Retinal pigment epithelial cell (primary cell): Measurements from ENCODE around the gene CBX4.

Experiments used
- DNase-seq: peaks from one replicate; pipeline ENCODE4 v3.0.0-alpha.2; 2010; ENCODE audit warnings: low read depth
- H3K4me3 ChIP-seq: 2 replicates; pipeline ENCODE4 v1.5.1; 2011; ENCODE audit warnings: mild to moderate bottlenecking, low read length, control low read depth, moderate library complexity
- TF ChIP-seq, protein P1 (sequence below): conservative IDR thresholded peaks from 2 replicates; pipeline ENCODE4 v1.5.1; 2011; ENCODE audit warnings: low read depth, low read length, control low read depth, inconsistent platforms

CBX4 gene

DNA sequence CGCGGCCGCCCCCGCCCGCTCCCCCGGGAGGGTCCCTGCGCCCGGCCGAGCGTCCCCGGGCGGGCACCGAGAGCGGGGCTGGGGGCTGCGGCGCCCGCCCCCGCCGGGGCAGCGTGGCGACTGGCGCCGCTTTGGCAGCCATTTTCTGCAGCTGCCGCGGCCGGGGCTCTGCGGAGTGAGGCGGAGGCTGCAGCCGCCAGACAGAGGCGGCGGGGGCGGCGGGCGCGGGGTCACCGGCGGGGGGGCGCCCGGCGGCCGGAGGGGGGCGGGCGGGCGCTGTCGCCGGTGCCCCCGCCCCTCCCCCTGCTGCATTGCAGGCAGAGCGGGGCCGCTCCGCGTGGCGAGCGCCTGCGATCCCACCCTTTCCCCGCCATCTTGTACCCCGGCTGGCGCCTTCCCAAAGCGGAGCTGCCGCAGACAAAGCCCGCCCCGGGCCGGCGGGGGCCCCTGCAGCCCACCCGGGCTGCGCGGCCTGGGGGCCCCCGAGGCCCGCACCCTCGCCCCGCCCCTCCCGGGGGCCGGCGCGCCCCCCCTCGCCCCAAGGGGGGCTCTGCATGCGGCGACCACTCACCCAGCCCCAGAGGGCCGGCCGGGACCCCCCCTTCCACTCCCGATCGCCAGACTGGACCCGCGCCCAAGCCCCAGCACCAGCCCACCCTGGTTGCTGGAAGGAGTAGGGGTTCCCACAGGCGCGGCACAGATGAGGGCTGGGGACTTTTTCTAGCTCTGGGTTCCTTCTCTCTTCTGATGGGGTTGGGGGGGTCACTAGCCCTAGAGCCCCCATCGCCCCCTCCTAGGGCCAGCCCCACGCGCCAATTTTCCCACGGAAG is 25.7 kb downstream of the CBX4 start:
- no peak for DNase-seq
- TF ChIP-seq, protein P1, sequence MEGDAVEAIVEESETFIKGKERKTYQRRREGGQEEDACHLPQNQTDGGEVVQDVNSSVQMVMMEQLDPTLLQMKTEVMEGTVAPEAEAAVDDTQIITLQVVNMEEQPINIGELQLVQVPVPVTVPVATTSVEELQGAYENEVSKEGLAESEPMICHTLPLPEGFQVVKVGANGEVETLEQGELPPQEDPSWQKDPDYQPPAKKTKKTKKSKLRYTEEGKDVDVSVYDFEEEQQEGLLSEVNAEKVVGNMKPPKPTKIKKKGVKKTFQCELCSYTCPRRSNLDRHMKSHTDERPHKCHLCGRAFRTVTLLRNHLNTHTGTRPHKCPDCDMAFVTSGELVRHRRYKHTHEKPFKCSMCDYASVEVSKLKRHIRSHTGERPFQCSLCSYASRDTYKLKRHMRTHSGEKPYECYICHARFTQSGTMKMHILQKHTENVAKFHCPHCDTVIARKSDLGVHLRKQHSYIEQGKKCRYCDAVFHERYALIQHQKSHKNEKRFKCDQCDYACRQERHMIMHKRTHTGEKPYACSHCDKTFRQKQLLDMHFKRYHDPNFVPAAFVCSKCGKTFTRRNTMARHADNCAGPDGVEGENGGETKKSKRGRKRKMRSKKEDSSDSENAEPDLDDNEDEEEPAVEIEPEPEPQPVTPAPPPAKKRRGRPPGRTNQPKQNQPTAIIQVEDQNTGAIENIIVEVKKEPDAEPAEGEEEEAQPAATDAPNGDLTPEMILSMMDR, result no peak
- peak overlapping the region; percentile 14 for H3K4me3 ChIP-seq

GRCh38 chr17:79812353-79813258 is 26.6 kb downstream of the CBX4 start:
- peak overlapping the region; percentile 37 for H3K4me3 ChIP-seq
- TF ChIP-seq, protein P1, result no peak
- DNase-seq, result no peak

GRCh38 chr17:79811868-79812352 is 27.3 kb downstream of the CBX4 start:
- H3K4me3 ChIP-seq, result no peak overlapping the region
- TF ChIP-seq, protein P1, result no peak
- no peak for DNase-seq

- DNase-seq, result no peak
- TF ChIP-seq, protein P1, result peak; percentile 73
- H3K4me3 ChIP-seq, result no peak overlapping the region
Measured at GRCh38 chr17:79811011-79811867, 28.0 kb downstream of the CBX4 start.

DNA sequence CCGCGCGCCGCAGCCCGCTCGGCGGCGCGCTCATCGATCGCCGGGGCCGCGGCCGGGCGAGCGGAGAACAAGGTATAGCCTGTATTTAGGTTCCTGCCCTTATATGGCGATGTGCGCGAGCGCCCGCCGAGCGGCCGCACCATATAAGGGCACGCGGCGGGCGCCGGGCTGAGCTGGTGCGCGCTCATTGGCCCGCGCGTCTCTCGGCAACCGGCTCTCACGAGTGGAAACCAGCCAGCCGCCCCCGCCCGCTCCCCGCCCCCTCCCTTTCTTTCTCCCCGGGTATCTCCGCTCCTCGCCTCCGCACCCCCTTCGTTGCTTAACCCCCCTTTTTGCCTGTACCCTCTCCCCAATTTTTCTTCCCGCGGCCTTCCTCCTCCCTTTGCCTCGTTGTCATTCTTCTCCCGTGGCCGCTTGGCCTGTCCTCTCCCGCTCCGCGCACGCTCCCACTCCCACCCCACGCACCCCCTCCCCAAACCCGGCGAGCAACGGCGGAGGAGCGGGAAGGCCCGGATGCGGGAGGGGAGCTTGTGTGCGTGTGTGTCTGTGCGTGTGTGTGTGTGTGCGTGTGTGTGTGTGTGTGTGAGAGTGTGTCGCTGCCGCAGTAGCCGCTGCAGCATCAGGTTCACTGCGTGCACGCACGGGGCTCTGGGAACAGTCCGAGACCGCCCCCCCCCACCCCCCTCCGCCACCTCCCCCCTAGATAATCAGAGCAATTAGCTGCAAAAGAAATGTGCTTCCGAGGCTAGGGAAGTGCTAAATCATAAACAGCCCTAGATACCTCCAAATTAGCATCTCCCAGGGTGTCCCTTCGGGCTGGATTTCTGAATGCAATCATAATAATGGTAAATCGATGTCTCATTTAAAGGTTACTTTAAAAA is 28.9 kb downstream of the CBX4 start:
- peak overlapping the region; percentile 17 for H3K4me3 ChIP-seq
- no peak for DNase-seq
- TF ChIP-seq, protein P1, result no peak

DNA sequence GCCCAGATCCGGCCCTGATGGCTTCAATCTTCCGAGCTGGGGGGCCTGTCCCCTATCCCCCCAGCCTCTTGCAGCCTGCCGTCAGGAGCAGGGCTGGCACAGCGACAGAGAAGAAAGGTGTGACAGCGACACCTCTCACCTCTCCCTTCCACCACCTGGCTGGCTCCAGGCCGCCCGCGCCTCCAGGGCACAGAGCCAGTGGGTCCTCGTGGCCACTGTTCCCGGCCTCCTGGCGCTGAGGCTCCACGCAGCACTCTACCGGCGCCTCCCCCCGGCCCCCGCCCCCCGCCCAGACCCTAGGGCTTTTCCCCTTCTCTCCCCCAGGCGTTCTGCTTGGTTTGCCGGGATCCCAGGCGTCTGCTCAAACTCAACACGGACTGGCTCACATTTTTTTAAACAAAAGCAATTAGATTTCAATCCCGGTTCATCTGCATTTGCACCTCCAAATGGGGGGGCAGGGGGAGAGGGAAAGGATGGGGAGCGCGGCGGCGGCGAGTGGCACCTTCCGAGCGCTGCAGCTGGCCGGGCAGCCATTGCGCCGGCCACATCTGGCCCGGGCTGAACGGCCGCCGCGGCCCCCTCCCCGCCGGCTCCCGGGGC is 29.6 kb downstream of the CBX4 start:
- TF ChIP-seq, protein P1, result no peak
- no peak for DNase-seq
- no peak overlapping the region for H3K4me3 ChIP-seq
